HG03575 (cell line): ENCODE measurements around the gene PPARA.

Source experiments
- ATAC-seq: cut with Tn5 transposase; IDR thresholded peaks from one replicate; pipeline ENCODE4 v1.9.1; 2021; ENCODE audit not compliant: unreplicated experiment, insufficient number of reproducible peaks, low FRiP score; ENCODE audit errors: extremely low read depth

The PPARA gene

GRCh38 chr22:46113110-46113909 lies 37.0 kb upstream of the PPARA start:
- ATAC-seq, result no peak

- no peak for ATAC-seq
Measured at GRCh38 chr22:46113910-46114517, 36.3 kb upstream of the PPARA start.

- no peak for ATAC-seq
Measured at GRCh38 chr22:46114518-46115387, 35.6 kb upstream of the PPARA start.

- no peak for ATAC-seq
Measured at GRCh38 chr22:46115388-46115678, 35.0 kb upstream of the PPARA start.

- no peak for ATAC-seq
Measured at GRCh38 chr22:46115755-46116490, 34.4 kb upstream of the PPARA start.

- no peak for ATAC-seq
Measured at GRCh38 chr22:46116491-46116958, 33.8 kb upstream of the PPARA start.

GRCh38 chr22:46117206-46118199 lies 32.8 kb upstream of the PPARA start:
- no peak for ATAC-seq

GRCh38 chr22:46119093-46119728 lies 31.1 kb upstream of the PPARA start:
- ATAC-seq, result no peak

- no peak for ATAC-seq
Measured at GRCh38 chr22:46119729-46120419, 30.5 kb upstream of the PPARA start.

- no peak for ATAC-seq
Measured at GRCh38 chr22:46120420-46120737, 29.9 kb upstream of the PPARA start.

- ATAC-seq, result no peak
Measured at GRCh38 chr22:46121079-46121478, 29.2 kb upstream of the PPARA start.

- no peak for ATAC-seq
Measured at GRCh38 chr22:46121523-46122287, 28.6 kb upstream of the PPARA start.

GRCh38 chr22:46122511-46122971 lies 27.8 kb upstream of the PPARA start:
- ATAC-seq, result no peak

GRCh38 chr22:46122980-46123693 lies 27.2 kb upstream of the PPARA start:
- ATAC-seq, result no peak

GRCh38 chr22:46123694-46124382 lies 26.5 kb upstream of the PPARA start:
- no peak for ATAC-seq
